GM12891 (cell line): ENCODE measurements around the gene HMGN4.

ENCODE experiments used
- PAX5 ChIP-seq: IDR thresholded peaks from 2 replicates; pipeline ENCODE4 v1.6.1; 2011; ENCODE audit warnings: low read length, moderate library complexity, mild to moderate bottlenecking; ENCODE audit not compliant: insufficient read depth, severe bottlenecking
- POLR2A ChIP-seq: IDR thresholded peaks from 2 replicates; pipeline ENCODE4 v1.6.1; 2011; ENCODE audit warnings: low read depth, low read length, control low read depth
- POLR2AphosphoS5 ChIP-seq: IDR thresholded peaks from 2 replicates; pipeline ENCODE4 v1.6.1; 2011; ENCODE audit warnings: low read depth, low read length, control low read depth
- SPI1 ChIP-seq: IDR thresholded peaks from 2 replicates; pipeline ENCODE4 v1.6.1; 2011; ENCODE audit warnings: low read depth, low read length, control low read depth
- TAF1 ChIP-seq: IDR thresholded peaks from 2 replicates; pipeline ENCODE4 v1.6.1; 2011; ENCODE audit warnings: low read depth, low read length, control low read depth

DNA sequence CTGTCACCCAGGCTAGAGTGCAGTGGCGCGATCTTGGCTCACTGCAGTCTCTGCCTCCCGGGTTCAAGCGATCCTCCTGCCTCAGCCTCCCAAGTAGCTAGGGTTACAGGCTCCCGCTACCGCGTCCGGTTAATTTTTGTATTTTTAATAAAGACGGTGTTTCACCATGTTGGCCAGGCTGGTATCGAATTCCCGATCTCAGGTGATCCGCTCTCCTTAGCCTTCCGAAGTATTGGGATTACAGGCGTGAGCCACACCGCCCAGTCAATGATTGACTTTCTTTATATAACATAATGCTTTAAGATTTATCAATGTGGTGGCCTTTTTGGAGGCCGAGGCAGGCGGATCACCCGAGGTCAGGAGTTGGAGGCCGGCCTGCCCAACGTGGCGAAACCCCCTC is 50.8 kb downstream of the HMGN4 start:
- TF ChIP-seq POLR2A, result no peak
- no peak for TF ChIP-seq TAF1
- no peak for TF ChIP-seq SPI1
- TF ChIP-seq PAX5, result no peak
- no peak for TF ChIP-seq POLR2AphosphoS5
